ENCODE results near the gene ZNF599.

ZNF599 gene

DNA sequence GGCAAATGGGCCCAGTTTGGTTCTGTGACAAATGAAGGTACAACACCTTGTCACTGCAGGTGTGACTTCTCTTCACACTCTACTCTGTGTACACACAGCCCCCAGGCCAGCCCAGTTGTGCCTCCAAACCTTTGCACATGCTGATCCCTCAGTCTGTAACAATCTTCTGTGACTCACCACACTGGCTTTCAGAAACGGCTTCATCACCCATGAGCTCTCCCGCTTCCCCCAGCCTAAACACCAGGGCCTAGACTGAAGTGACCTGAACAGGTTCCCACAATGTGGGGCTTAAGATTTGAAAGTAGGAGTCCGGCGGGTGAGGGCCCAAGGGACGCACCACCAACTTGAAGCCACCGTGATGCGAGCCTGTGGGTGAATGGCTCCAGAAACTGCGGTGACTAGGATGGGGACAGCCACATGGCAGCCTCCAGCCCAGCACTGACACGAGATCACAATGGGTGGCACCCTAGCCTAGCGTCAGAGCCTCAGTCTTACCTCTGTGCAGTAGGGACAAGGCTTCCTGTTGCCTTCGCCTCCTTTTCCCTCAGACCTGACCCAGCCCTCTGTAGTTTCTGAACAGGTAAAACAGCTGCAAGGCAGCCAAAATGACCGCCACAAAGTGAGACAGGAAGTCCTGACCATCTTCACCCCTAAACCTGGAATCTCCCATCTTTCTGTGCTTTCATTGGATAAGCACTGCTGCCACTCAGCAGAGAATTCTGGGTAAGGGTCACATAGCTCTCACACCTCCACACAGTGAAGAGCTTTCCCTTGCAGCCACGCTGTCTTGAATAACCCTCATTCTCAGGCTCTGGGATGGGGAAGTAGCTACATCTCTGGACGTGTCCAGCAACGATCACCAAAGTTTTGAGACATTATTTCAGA lies 34.2 kb upstream of the ZNF599 start:
- no peak for TF ChIP-seq FOXP2 (optimal IDR thresholded peaks at IDR 0.05; ENCODE audit: borderline replicate concordance, extremely low read depth, extremely low read length, insufficient read depth)
- TF ChIP-seq SIN3A (IDR thresholded peaks at IDR 0.05; ENCODE audit: borderline replicate concordance, insufficient read depth, low read length): no peak
- no peak for TF ChIP-seq POLR2AphosphoS5 (IDR thresholded peaks at IDR 0.05; ENCODE audit: low read depth, low read length)
- no peak for TF ChIP-seq TAF1 (IDR thresholded peaks at IDR 0.05; ENCODE audit: borderline replicate concordance, insufficient read depth, low read length)
- TF ChIP-seq, protein P1, sequence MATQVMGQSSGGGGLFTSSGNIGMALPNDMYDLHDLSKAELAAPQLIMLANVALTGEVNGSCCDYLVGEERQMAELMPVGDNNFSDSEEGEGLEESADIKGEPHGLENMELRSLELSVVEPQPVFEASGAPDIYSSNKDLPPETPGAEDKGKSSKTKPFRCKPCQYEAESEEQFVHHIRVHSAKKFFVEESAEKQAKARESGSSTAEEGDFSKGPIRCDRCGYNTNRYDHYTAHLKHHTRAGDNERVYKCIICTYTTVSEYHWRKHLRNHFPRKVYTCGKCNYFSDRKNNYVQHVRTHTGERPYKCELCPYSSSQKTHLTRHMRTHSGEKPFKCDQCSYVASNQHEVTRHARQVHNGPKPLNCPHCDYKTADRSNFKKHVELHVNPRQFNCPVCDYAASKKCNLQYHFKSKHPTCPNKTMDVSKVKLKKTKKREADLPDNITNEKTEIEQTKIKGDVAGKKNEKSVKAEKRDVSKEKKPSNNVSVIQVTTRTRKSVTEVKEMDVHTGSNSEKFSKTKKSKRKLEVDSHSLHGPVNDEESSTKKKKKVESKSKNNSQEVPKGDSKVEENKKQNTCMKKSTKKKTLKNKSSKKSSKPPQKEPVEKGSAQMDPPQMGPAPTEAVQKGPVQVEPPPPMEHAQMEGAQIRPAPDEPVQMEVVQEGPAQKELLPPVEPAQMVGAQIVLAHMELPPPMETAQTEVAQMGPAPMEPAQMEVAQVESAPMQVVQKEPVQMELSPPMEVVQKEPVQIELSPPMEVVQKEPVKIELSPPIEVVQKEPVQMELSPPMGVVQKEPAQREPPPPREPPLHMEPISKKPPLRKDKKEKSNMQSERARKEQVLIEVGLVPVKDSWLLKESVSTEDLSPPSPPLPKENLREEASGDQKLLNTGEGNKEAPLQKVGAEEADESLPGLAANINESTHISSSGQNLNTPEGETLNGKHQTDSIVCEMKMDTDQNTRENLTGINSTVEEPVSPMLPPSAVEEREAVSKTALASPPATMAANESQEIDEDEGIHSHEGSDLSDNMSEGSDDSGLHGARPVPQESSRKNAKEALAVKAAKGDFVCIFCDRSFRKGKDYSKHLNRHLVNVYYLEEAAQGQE (IDR thresholded peaks at IDR 0.05; ENCODE audit: insufficient read depth in 1 of 2, low read depth in 2 of 2, low read length in 2 of 2): no peak

DNA sequence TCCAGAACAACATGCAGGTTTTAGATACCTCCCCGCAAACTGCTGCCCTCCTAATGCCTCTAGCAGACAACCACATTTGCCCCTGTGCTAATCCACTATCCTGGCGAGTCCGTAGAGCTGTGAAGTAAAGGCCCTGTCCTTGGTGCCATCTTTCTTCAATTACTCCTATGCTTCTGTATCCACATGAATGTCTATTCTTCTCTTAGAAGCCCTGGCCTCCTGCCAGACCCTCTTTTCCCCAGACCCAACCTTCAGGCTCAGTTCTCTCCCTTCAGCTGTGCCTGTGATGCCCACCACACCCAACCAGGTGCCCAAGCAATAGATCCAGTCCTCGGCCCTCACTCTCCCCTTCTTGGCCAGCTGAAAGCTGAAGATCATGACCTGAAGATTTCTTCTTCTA lies 31.1 kb upstream of the ZNF599 start:
- TF ChIP-seq POLR2AphosphoS5 (IDR thresholded peaks at IDR 0.05; ENCODE audit: low read depth, low read length) (no peak), TAF1 (IDR thresholded peaks at IDR 0.05; ENCODE audit: borderline replicate concordance, insufficient read depth, low read length) (no peak), FOXP2 (optimal IDR thresholded peaks at IDR 0.05; ENCODE audit: borderline replicate concordance, extremely low read depth, extremely low read length, insufficient read depth) (no peak), SIN3A (IDR thresholded peaks at IDR 0.05; ENCODE audit: borderline replicate concordance, insufficient read depth, low read length) (no peak)
- TF ChIP-seq, protein P1 (IDR thresholded peaks at IDR 0.05; ENCODE audit: insufficient read depth in 1 of 2, low read depth in 2 of 2, low read length in 2 of 2): no peak

DNA sequence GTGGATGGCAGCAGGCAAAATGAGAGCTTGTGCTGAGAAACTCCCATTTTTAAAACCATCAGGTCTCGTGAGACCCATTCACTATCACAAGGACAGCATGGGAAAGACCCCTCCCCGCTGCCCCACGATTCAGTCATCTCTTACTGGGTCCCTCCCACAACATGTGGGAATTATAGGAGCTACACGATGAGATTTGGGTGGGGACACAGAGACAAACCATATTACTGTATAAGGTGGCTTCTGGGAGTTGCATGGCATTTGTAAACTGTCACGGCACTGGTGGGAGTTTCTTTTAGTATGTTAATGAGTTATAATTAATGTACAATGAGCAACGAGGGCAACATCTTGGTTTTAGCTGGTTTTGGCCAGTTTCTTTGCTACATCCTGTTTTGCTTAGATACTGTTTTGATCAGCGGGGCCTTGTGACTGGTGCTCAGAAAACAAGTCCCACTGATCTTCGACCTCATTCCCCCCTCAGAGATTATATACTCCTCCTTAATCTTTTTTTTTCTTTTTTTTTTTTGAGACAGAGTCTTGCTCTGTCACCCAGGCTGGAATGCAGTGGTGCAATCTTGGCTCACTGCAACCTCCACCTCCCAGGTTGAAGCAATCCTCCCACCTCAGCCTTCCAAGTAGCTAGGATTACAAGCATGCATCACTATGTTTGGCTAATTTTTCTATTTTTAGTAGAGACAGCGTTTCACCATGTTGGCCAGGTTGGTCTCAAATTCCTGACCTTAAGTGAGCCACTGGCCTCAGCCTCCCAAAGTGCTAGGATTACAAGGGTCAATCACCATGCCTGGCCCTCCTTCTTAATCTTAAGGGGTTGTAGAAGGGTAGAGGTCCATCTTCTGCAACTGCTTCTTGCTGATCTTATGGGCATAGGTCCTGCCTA lies 21.3 kb upstream of the ZNF599 start:
- TF ChIP-seq POLR2AphosphoS5 (IDR thresholded peaks at IDR 0.05; ENCODE audit: low read depth, low read length) (no peak), FOXP2 (optimal IDR thresholded peaks at IDR 0.05; ENCODE audit: borderline replicate concordance, extremely low read depth, extremely low read length, insufficient read depth) (no peak), SIN3A (IDR thresholded peaks at IDR 0.05; ENCODE audit: borderline replicate concordance, insufficient read depth, low read length) (no peak), TAF1 (IDR thresholded peaks at IDR 0.05; ENCODE audit: borderline replicate concordance, insufficient read depth, low read length) (no peak)
- TF ChIP-seq, protein P1 (IDR thresholded peaks at IDR 0.05; ENCODE audit: insufficient read depth in 1 of 2, low read depth in 2 of 2, low read length in 2 of 2): no peak

DNA sequence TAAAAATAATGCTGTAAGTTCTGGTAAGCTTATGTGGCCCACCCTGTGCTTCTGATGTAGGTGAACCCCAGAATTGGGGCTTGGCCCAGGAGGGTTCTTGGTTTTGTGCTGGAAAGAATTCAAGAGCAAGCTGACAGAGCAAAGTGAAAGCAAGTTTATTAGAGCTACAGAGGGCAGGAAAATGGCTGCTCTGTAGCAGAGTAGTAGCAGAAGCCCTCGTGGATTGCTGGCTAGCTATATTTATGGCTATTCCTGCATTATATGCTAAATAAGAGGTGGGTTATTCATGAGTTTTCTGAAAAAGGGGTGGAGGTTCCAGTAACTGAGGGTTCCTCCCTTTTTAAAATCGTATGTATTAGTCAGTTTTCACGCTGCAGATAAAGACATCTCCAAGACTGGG lies 20.6 kb upstream of the ZNF599 start:
- TF ChIP-seq FOXP2 (optimal IDR thresholded peaks at IDR 0.05; ENCODE audit: borderline replicate concordance, extremely low read depth, extremely low read length, insufficient read depth) (no peak), POLR2AphosphoS5 (IDR thresholded peaks at IDR 0.05; ENCODE audit: low read depth, low read length) (no peak), SIN3A (IDR thresholded peaks at IDR 0.05; ENCODE audit: borderline replicate concordance, insufficient read depth, low read length) (no peak), TAF1 (IDR thresholded peaks at IDR 0.05; ENCODE audit: borderline replicate concordance, insufficient read depth, low read length) (no peak)
- TF ChIP-seq, protein P1 (IDR thresholded peaks at IDR 0.05; ENCODE audit: insufficient read depth in 1 of 2, low read depth in 2 of 2, low read length in 2 of 2): no peak
